HepG2 (cell line): Measurements from ENCODE around the gene IL22RA1. TPM values are rescaled to one million over a fixed set of nuclear protein-coding genes. Genes with fewer than 3 reads are reported as not detected.

ENCODE experiments used
- ATAC-seq: fragments of 200-7000 bp; cut with Tn5 transposase; 3 replicates; pipeline ENCODE4 v1.9.1; 2020; ENCODE audit warnings: mild to moderate bottlenecking, moderate library complexity
- BruUV-seq: library from RNA; stranded (reverse); fragments of 400-500 nt; replicated peaks from 2 replicates; lab custom pipeline; 2021; lab: Mats Ljungman, UMichigan
- CTCF ChIA-PET: fragments of 300-600 bp; formaldehyde crosslinking; extraction: SDS; loops from one replicate; lab custom pipeline; 2021; ENCODE audit warnings: low total read pairs, inconsistent platforms, low intra/inter-chr PET ratio; lab: Yijun Ruan, JAX
- POLR2A ChIA-PET: fragments of 350-600 bp; sonication (Branson Sonifier 250); formaldehyde crosslinking; loops from one replicate; lab custom pipeline; 2020; ENCODE audit warnings: antibody characterized with exemption, inconsistent platforms; lab: Yijun Ruan, JAX
- DNase-seq: peaks from one replicate; pipeline ENCODE4 v3.0.0-alpha.2; 2015; ENCODE audit warnings: low spot score
- FAIRE-seq: peaks from 3 replicates; lab custom pipeline; 2011; peaks lifted over from hg19 to GRCh38; lab: Jason Lieb, UNC
- H2AFZ ChIP-seq: one replicate; pipeline ENCODE4 v1.6.1; 2011; ENCODE audit warnings: low read length, inconsistent platforms
- H3K27ac ChIP-seq: fragments of 300-600 bp; 3 replicates; pipeline ENCODE4 v1.8.0; 2011; ENCODE audit warnings: mixed run types, mild to moderate bottlenecking, mixed read lengths, low read length, inconsistent platforms; ENCODE audit not compliant: insufficient read depth; ENCODE audit errors: extremely low read length
- H3K27me3 ChIP-seq, 2 experiments: fragments of 200-600 bp in 1 of 2; 2 replicates in 1 of 2; 3 replicates in 1 of 2; pipeline versions ENCODE4 v1.6.0 to v1.8.0; 2011; ENCODE audit warnings: low read length in 2 of 2, mild to moderate bottlenecking in 2 of 2, moderate library complexity in 2 of 2, inconsistent platforms in 1 of 2; ENCODE audit not compliant: insufficient read depth in 2 of 2, control insufficient read depth in 1 of 2
- H3K36me3 ChIP-seq, 2 experiments: fragments of 200-600 bp in 1 of 2; replicated peaks in 1 of 2; 2 replicates in 1 of 2; 3 replicates in 1 of 2; pipeline versions ENCODE4 v1.5.1 to v1.8.0; 2011; ENCODE audit warnings: low read length in 2 of 2, inconsistent platforms in 1 of 2; ENCODE audit not compliant: insufficient read depth in 2 of 2, control insufficient read depth in 1 of 2
- H3K4me1 ChIP-seq: 2 replicates; pipeline ENCODE4 v1.5.1; 2012; ENCODE audit warnings: low read length, inconsistent platforms; ENCODE audit not compliant: insufficient read depth
- H3K4me2 ChIP-seq: 2 replicates; pipeline ENCODE4 v1.6.0; 2011; ENCODE audit warnings: low read depth, low read length, inconsistent platforms
- H3K4me3 ChIP-seq, 3 experiments: fragments of 200-600 bp in 1 of 3; sonication (generic), shearing (Covaris generic) in 1 of 3; replicated peaks in 1 of 3; 2 replicates each; pipeline ENCODE4 v1.5.1; 2011 to 2016; ENCODE audit warnings: low read length in 3 of 3, inconsistent platforms in 2 of 3, low read depth in 2 of 3, mild to moderate bottlenecking in 2 of 3, control low read depth in 1 of 3, mixed read lengths in 1 of 3; ENCODE audit not compliant: insufficient read depth in 1 of 3
- H3K79me2 ChIP-seq: one replicate; pipeline ENCODE4 v1.6.1; 2011; ENCODE audit warnings: low read length, inconsistent platforms; ENCODE audit not compliant: insufficient read depth
- H3K9ac ChIP-seq: 2 replicates; pipeline ENCODE4 v1.6.0; 2011; ENCODE audit warnings: mild to moderate bottlenecking, low read depth, low read length, inconsistent platforms; ENCODE audit not compliant: insufficient read depth
- H3K9me3 ChIP-seq: 2 replicates; pipeline ENCODE4 v1.5.1; 2012; ENCODE audit warnings: mild to moderate bottlenecking, low read length
- H4K20me1 ChIP-seq: 2 replicates; pipeline ENCODE4 v1.6.0; 2011; ENCODE audit warnings: inconsistent platforms, mild to moderate bottlenecking, low read length, moderate library complexity; ENCODE audit not compliant: insufficient read depth
- GATAD2A ChIP-seq: IDR thresholded peaks from 2 replicates; pipeline ENCODE4 v1.6.1; 2016
- HNRNPL ChIP-seq: fragments of 200-400 bp; formaldehyde crosslinking; IDR thresholded peaks from 2 replicates; pipeline ENCODE4 v1.6.1; 2017; ENCODE audit warnings: mild to moderate bottlenecking, low read depth, low read length
- KDM6A ChIP-seq: IDR thresholded peaks from 2 replicates; pipeline ENCODE4 v1.6.1; 2016; ENCODE audit warnings: low read depth
- RFX3 ChIP-seq: IDR thresholded peaks from 2 replicates; pipeline ENCODE4 v1.6.1; 2016; ENCODE audit warnings: missing biosample characterization, missing genetic modification reagents
- SMYD3 ChIP-seq: sonication (generic); formaldehyde crosslinking; IDR thresholded peaks from 2 replicates; pipeline ENCODE4 v1.8.1; 2023; ENCODE audit warnings: mild to moderate bottlenecking, missing genetic modification reagents
- TEAD2 ChIP-seq: sonication (generic); formaldehyde crosslinking; IDR thresholded peaks from 2 replicates; pipeline ENCODE4 v1.9.0; 2021; ENCODE audit warnings: missing genetic modification reagents
- THAP7 ChIP-seq: sonication (generic); formaldehyde crosslinking; IDR thresholded peaks from 2 replicates; pipeline ENCODE4 v1.8.1; 2023; ENCODE audit warnings: mild to moderate bottlenecking, missing genetic modification reagents
- ZFP1 ChIP-seq: IDR thresholded peaks from 2 replicates; pipeline ENCODE4 v1.6.1; 2016
- ZMYM4 ChIP-seq: sonication (generic); formaldehyde crosslinking; IDR thresholded peaks from 2 replicates; pipeline ENCODE4 v1.8.1; 2023; ENCODE audit warnings: mild to moderate bottlenecking, missing genetic modification reagents
- ZNF136 ChIP-seq: sonication (generic); formaldehyde crosslinking; IDR thresholded peaks from 2 replicates; pipeline ENCODE4 v1.8.1; 2022; ENCODE audit warnings: low read depth, mild to moderate bottlenecking, moderate library complexity, missing genetic modification reagents
- ZNF232 ChIP-seq: sonication (generic); formaldehyde crosslinking; IDR thresholded peaks from 2 replicates; pipeline ENCODE4 v1.4.0; 2020; ENCODE audit warnings: missing genetic modification reagents, borderline replicate concordance
- ZNF292 ChIP-seq: sonication (generic); formaldehyde crosslinking; IDR thresholded peaks from 2 replicates; pipeline ENCODE4 v1.8.1; 2022; ENCODE audit warnings: mild to moderate bottlenecking, low read depth, missing genetic modification reagents, borderline replicate concordance
- ZNF563 ChIP-seq: sonication (generic); formaldehyde crosslinking; IDR thresholded peaks from 2 replicates; pipeline ENCODE4 v1.8.0; 2022; ENCODE audit warnings: mild to moderate bottlenecking, moderate library complexity, missing genetic modification reagents
- ZNF577 ChIP-seq: sonication (generic); formaldehyde crosslinking; IDR thresholded peaks from 2 replicates; pipeline ENCODE4 v1.4.0; 2020; ENCODE audit warnings: mild to moderate bottlenecking, low read depth, missing genetic modification reagents, borderline replicate concordance
- ZXDC ChIP-seq: sonication (generic); formaldehyde crosslinking; IDR thresholded peaks from 2 replicates; pipeline ENCODE4 v1.5.0; 2020; ENCODE audit warnings: mild to moderate bottlenecking, missing genetic modification reagents
- WGBS: methylation state at CpG from one replicate; pipeline ENCODE4 v1.1.6; 2017; ENCODE audit warnings: low lambda C conversion rate; 5-methylcytosine and 5-hydroxymethylcytosine counted together
- in situ Hi-C: cut with HindIII; loops from 2 replicates; pipeline ENCODE4 v1.10.0; 2017; ENCODE audit warnings: low pct_unique_long_range_greater_than_20kb; ENCODE audit not compliant: extremely low pct_ligation_motif_present
- intact Hi-C: fragments of 100-400 bp; cut with micrococcal nuclease; formaldehyde crosslinking; loops from one replicate; pipeline ENCODE4 v1.10.0; 2022; ENCODE audit not compliant: unreplicated experiment
- polyA plus RNA-seq, 8 experiments: library from polyadenylated mRNA; depleted of rRNA in 3 of 8; stranded (reverse) in 7 of 8; unstranded in 1 of 8; fragments of >200 nt; fragmentation: Illumina TruSeq in 4 of 8; extraction: Trizol in 4 of 8; gene quantifications; 2 replicates each; pipeline versions ENCODE4 v1.2.1 to v1.2.3, GENCODE V29; 2011 to 2016; ENCODE audit warnings: low read depth in 4 of 8, missing spikeins in 1 of 8, mixed read lengths in 1 of 8; ENCODE audit not compliant: insufficient read depth in 1 of 8
- total RNA-seq, 5 experiments: library from RNA; depleted of rRNA; stranded (reverse); fragments of >200 nt; fragmentation: Illumina TruSeq; extraction: Trizol; gene quantifications; 2 replicates each; pipeline ENCODE4 v1.2.3, GENCODE V29; 2016; ENCODE audit warnings: low read depth in 1 of 5
- TF ChIP-seq, protein P1 (sequence below): IDR thresholded peaks from 2 replicates; pipeline ENCODE4 v1.6.1; 2012; ENCODE audit warnings: low read length, improper control_type of control experiment
- TF ChIP-seq, protein P2 (sequence below): sonication (generic); formaldehyde crosslinking; IDR thresholded peaks from 2 replicates; pipeline ENCODE4 v1.5.0; 2020; ENCODE audit warnings: mild to moderate bottlenecking, missing genetic modification reagents, borderline replicate concordance

IL22RA1 gene
- total and polyA plus RNA-seq, 2 of the 13 experiments (the other 11 are each of a cell fraction or from before 2014, with no cell fraction given), result 4.4 to 10.2 TPM

DNA sequence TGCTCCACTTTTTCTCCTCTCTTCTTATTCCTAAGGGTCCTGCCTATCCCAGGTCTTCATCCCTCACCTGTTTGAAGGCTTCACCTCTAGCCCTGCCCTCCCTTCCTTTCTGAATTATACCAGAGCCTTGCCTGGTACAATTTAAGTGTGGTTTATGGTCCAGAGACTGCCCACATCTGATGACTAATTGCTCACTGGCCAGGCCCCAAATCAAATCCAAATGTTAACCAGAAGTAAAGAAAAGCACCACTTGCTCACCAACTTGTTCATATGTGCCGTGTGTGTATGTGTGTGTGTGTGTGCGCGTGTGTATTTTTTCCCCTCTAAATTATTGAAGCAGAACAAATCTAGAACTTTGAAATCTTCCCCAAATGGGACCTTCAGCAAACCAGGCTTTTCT lies 57.4 kb downstream of the IL22RA1 start:
- ChIA-PET POLR2A (no interaction called here), CTCF (no interaction called here)
- Histone ChIP-seq H3K4me2 (no peak overlapping the region), H3K79me2 (no peaks in the 10 kb centered on the region), H3K36me3 (peaks cover 5 to 41% of the 10 kb centered on the region in 2 experiments; a peak in 4 of 5 replicates), H3K9ac (no peak overlapping the region), H2AFZ (no peak overlapping the region), H3K4me1 (no peaks in the 10 kb centered on the region), H3K27me3 (no peaks in the 10 kb centered on the region), H3K27ac (no peak overlapping the region), H3K4me3 (no peak overlapping the region), H3K9me3 (no peaks in the 10 kb centered on the region), H4K20me1 (no peaks in the 10 kb centered on the region)
- intact Hi-C loops (no loop called here), in situ Hi-C loops (no loop called here)
- no TSS peak for BruUV-seq
- ATAC-seq, result no peak
- no peak for FAIRE-seq
- 93% methylated on average over 3 of the region's 3 CpGs for WGBS
- DNase-seq, result no peak
- TF ChIP-seq GATAD2A (CRISPR knock-in tag) (no peak), ZFP1 (CRISPR knock-in tag) (no peak), TEAD2 (no peak), THAP7 (CRISPR knock-in tag) (no peak), ZNF563 (no peak), RFX3 (CRISPR knock-in tag) (no peak), ZNF136 (CRISPR knock-in tag) (no peak), ZMYM4 (CRISPR knock-in tag) (no peak), SMYD3 (CRISPR knock-in tag) (no peak), ZNF232 (CRISPR knock-in tag) (no peak), ZNF292 (no peak), ZNF577 (CRISPR knock-in tag) (no peak), HNRNPL (no peak), KDM6A (CRISPR knock-in tag) (no peak), ZXDC (CRISPR knock-in tag) (no peak)
- TF ChIP-seq, protein P1, sequence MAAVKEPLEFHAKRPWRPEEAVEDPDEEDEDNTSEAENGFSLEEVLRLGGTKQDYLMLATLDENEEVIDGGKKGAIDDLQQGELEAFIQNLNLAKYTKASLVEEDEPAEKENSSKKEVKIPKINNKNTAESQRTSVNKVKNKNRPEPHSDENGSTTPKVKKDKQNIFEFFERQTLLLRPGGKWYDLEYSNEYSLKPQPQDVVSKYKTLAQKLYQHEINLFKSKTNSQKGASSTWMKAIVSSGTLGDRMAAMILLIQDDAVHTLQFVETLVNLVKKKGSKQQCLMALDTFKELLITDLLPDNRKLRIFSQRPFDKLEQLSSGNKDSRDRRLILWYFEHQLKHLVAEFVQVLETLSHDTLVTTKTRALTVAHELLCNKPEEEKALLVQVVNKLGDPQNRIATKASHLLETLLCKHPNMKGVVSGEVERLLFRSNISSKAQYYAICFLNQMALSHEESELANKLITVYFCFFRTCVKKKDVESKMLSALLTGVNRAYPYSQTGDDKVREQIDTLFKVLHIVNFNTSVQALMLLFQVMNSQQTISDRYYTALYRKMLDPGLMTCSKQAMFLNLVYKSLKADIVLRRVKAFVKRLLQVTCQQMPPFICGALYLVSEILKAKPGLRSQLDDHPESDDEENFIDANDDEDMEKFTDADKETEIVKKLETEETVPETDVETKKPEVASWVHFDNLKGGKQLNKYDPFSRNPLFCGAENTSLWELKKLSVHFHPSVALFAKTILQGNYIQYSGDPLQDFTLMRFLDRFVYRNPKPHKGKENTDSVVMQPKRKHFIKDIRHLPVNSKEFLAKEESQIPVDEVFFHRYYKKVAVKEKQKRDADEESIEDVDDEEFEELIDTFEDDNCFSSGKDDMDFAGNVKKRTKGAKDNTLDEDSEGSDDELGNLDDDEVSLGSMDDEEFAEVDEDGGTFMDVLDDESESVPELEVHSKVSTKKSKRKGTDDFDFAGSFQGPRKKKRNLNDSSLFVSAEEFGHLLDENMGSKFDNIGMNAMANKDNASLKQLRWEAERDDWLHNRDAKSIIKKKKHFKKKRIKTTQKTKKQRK, result no peak
- TF ChIP-seq, protein P2, sequence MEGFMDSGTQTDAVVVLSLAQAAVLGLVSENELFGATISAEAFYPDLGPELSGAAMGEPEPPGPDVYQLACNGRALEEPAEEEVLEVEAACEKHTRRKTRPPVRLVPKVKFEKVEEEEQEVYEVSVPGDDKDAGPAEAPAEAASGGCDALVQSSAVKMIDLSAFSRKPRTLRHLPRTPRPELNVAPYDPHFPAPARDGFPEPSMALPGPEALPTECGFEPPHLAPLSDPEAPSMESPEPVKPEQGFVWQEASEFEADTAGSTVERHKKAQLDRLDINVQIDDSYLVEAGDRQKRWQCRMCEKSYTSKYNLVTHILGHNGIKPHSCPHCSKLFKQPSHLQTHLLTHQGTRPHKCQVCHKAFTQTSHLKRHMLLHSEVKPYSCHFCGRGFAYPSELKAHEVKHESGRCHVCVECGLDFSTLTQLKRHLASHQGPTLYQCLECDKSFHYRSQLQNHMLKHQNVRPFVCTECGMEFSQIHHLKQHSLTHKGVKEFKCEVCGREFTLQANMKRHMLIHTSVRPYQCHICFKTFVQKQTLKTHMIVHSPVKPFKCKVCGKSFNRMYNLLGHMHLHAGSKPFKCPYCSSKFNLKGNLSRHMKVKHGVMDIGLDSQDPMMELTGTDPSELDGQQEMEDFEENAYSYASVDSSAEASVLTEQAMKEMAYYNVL (CRISPR knock-in tag), result no peak
